HepG2 (cell line): ENCODE data around the gene ZNFX1. TPM values are rescaled to one million over a fixed set of nuclear protein-coding genes. Genes with fewer than 3 reads are reported as not detected.

Experiments
- ARID4A ChIP-seq: sonication (generic); formaldehyde crosslinking; IDR thresholded peaks from 2 replicates; pipeline ENCODE4 v1.5.0; 2020; ENCODE audit warnings: mild to moderate bottlenecking, missing genetic modification reagents, borderline replicate concordance
- FOXO4 ChIP-seq: sonication (generic); formaldehyde crosslinking; conservative IDR thresholded peaks from 2 replicates; pipeline ENCODE4 v1.8.1; 2023; ENCODE audit warnings: missing genetic modification reagents
- GMEB1 ChIP-seq: sonication (generic); formaldehyde crosslinking; IDR thresholded peaks from 2 replicates; pipeline ENCODE4 v1.5.1; 2020; ENCODE audit warnings: missing genetic modification reagents, mild to moderate bottlenecking, borderline replicate concordance
- MTERF4 ChIP-seq: sonication (generic); formaldehyde crosslinking; IDR thresholded peaks from 2 replicates; pipeline ENCODE4 v1.8.0; 2023; ENCODE audit warnings: mild to moderate bottlenecking, missing genetic modification reagents
- PHF5A ChIP-seq: IDR thresholded peaks from one replicate; pipeline ENCODE4 v1.6.1; 2018; ENCODE audit warnings: low read depth, missing genetic modification reagents; ENCODE audit not compliant: unreplicated experiment
- PPARG ChIP-seq: conservative IDR thresholded peaks from 2 replicates; pipeline ENCODE4 v1.6.1; 2016; ENCODE audit warnings: missing biosample characterization, missing genetic modification reagents
- PRMT3 ChIP-seq: sonication (generic); formaldehyde crosslinking; IDR thresholded peaks from 2 replicates; pipeline ENCODE4 v1.8.1; 2022; ENCODE audit warnings: low read depth, mild to moderate bottlenecking, moderate library complexity, missing genetic modification reagents, borderline replicate concordance
- RCOR2 ChIP-seq: IDR thresholded peaks from 2 replicates; pipeline ENCODE4 v1.6.1; 2016; ENCODE audit warnings: missing biosample characterization, missing genetic modification reagents
- SMYD3 ChIP-seq: sonication (generic); formaldehyde crosslinking; IDR thresholded peaks from 2 replicates; pipeline ENCODE4 v1.8.1; 2023; ENCODE audit warnings: mild to moderate bottlenecking, missing genetic modification reagents
- SRF ChIP-seq: IDR thresholded peaks from 2 replicates; pipeline ENCODE4 v1.6.1; 2011; ENCODE audit warnings: mild to moderate bottlenecking, low read depth, low read length, moderate library complexity
- STAT5B ChIP-seq: sonication (generic); formaldehyde crosslinking; IDR thresholded peaks from 2 replicates; pipeline ENCODE4 v1.4.0; 2020; ENCODE audit warnings: missing genetic modification reagents
- TFAP4 ChIP-seq: sonication (generic); IDR thresholded peaks from 2 replicates; pipeline ENCODE4 v1.6.1; 2016; ENCODE audit warnings: low read depth, borderline replicate concordance
- U2AF2 ChIP-seq: fragments of 200-400 bp; formaldehyde crosslinking; IDR thresholded peaks from 2 replicates; pipeline ENCODE4 v1.6.1; 2017; ENCODE audit warnings: low read depth, mild to moderate bottlenecking, low read length
- ZNF230 ChIP-seq: sonication (generic); formaldehyde crosslinking; IDR thresholded peaks from 2 replicates; pipeline ENCODE4 v1.4.0; 2020; ENCODE audit warnings: mild to moderate bottlenecking, missing genetic modification reagents
- ZNF296 ChIP-seq: sonication (generic); formaldehyde crosslinking; conservative IDR thresholded peaks from 2 replicates; pipeline ENCODE4 v1.5.0; 2020; ENCODE audit warnings: mild to moderate bottlenecking, missing genetic modification reagents
- ZNF34 ChIP-seq: sonication (generic); formaldehyde crosslinking; IDR thresholded peaks from 2 replicates; pipeline ENCODE4 v1.4.0; 2020; ENCODE audit warnings: mild to moderate bottlenecking, missing genetic modification reagents, borderline replicate concordance
- ZNF414 ChIP-seq: sonication (generic); formaldehyde crosslinking; IDR thresholded peaks from 2 replicates; pipeline ENCODE4 v1.5.0; 2020; ENCODE audit warnings: missing genetic modification reagents
- ZNF788 ChIP-seq: sonication (generic); formaldehyde crosslinking; IDR thresholded peaks from 2 replicates; pipeline ENCODE4 v1.5.0; 2020; ENCODE audit warnings: mild to moderate bottlenecking, missing genetic modification reagents, borderline replicate concordance
- polyA plus RNA-seq, 8 experiments: library from polyadenylated mRNA; depleted of rRNA in 3 of 8; stranded (reverse) in 7 of 8; unstranded in 1 of 8; fragments of >200 nt; fragmentation: Illumina TruSeq in 4 of 8; extraction: Trizol in 4 of 8; gene quantifications; 2 replicates each; pipeline versions ENCODE4 v1.2.1 to v1.2.3, GENCODE V29; 2011 to 2016; ENCODE audit warnings: low read depth in 4 of 8, missing spikeins in 1 of 8, mixed read lengths in 1 of 8; ENCODE audit not compliant: insufficient read depth in 1 of 8
- total RNA-seq, 5 experiments: library from RNA; depleted of rRNA; stranded (reverse); fragments of >200 nt; fragmentation: Illumina TruSeq; extraction: Trizol; gene quantifications; 2 replicates each; pipeline ENCODE4 v1.2.3, GENCODE V29; 2016; ENCODE audit warnings: low read depth in 1 of 5

Gene ZNFX1
- total and polyA plus RNA-seq, 2 of the 13 experiments (the other 11 are each of a cell fraction or from before 2014, with no cell fraction given): 2.9 to 11.1 TPM

GRCh38 chr20:49278036-49278817 is at the start of gene ZNFX1 (continued):
- peak; percentile 95; the same call in 1 of the 2 replicates for TF ChIP-seq ZNF788 (CRISPR knock-in tag)
- TF ChIP-seq PHF5A (CRISPR knock-in tag): peak; percentile 80
- no peak for TF ChIP-seq ZNF230 (CRISPR knock-in tag)
- TF ChIP-seq ZNF296: peak; percentile 97
- TF ChIP-seq RCOR2 (CRISPR knock-in tag): no peak
- TF ChIP-seq PPARG: peak; percentile 69
- peak; percentile 99 for TF ChIP-seq STAT5B (CRISPR knock-in tag)
- TF ChIP-seq U2AF2: peak; percentile 61; the same call in 1 of the 2 replicates
- peak; percentile 80; the same call in 1 of the 2 replicates for TF ChIP-seq ZNF34
- TF ChIP-seq MTERF4 (CRISPR knock-in tag): peak; percentile 24
- TF ChIP-seq PRMT3 (CRISPR knock-in tag): peak; percentile 99
- TF ChIP-seq ARID4A (CRISPR knock-in tag): peak; percentile 95
- TF ChIP-seq TFAP4: peak; percentile 23; the same call in 1 of the 2 replicates
- peak; percentile 96 for TF ChIP-seq SMYD3 (CRISPR knock-in tag)
- TF ChIP-seq ZNF414 (CRISPR knock-in tag): peak; percentile 87
- peak; percentile 97; the same call in 1 of the 2 replicates for TF ChIP-seq FOXO4 (CRISPR knock-in tag)
- peak; percentile 58; the same call in 1 of the 2 replicates for TF ChIP-seq SRF
- peak; percentile 82 for TF ChIP-seq GMEB1 (CRISPR knock-in tag)
